Endodermal cell (in vitro differentiated cells): ENCODE measurements around the gene CDKN1A. TPM values are rescaled to one million over a fixed set of nuclear protein-coding genes. Genes with fewer than 3 reads are reported as not detected.

Source experiments
- DNase-seq: peaks from one replicate; pipeline ENCODE4 v3.0.0-alpha.2; 2017
- H3K27ac ChIP-seq: 2 replicates; pipeline ENCODE4 v1.5.1; 2013; ENCODE audit warnings: mild to moderate bottlenecking, low read depth, low read length, moderate library complexity
- H3K27me3 ChIP-seq: 2 replicates; pipeline ENCODE4 v1.6.1; 2013; ENCODE audit warnings: mild to moderate bottlenecking, low read length, moderate library complexity; ENCODE audit not compliant: insufficient read depth, control insufficient read depth, poor library complexity, severe bottlenecking
- H3K36me3 ChIP-seq: 2 replicates; pipeline ENCODE4 v1.7.0; 2013; ENCODE audit warnings: mild to moderate bottlenecking, low read length, moderate library complexity; ENCODE audit not compliant: control insufficient read depth, insufficient read depth
- H3K4me1 ChIP-seq: one replicate; pipeline ENCODE4 v1.7.0; 2013; ENCODE audit warnings: low read length; ENCODE audit not compliant: control insufficient read depth, insufficient read depth
- H3K4me3 ChIP-seq: 2 replicates; pipeline ENCODE4 v1.5.1; 2013; ENCODE audit warnings: mild to moderate bottlenecking, low read length, moderate library complexity
- H3K9ac ChIP-seq: 2 replicates; pipeline ENCODE4 v1.6.1; 2013; ENCODE audit warnings: mild to moderate bottlenecking, low read length, moderate library complexity; ENCODE audit not compliant: poor library complexity, severe bottlenecking; ENCODE audit errors: extremely low read depth
- H3K9me3 ChIP-seq: 2 replicates; pipeline ENCODE4 v1.6.1; 2013; ENCODE audit warnings: mild to moderate bottlenecking, low read length, moderate library complexity; ENCODE audit not compliant: control insufficient read depth
- H3K27ac Mint-ChIP-seq: 2 replicates; pipeline ENCODE4 v1.8.0; 2020; ENCODE audit warnings: mixed read lengths
- H3K27me3 Mint-ChIP-seq: 2 replicates; pipeline ENCODE4 v1.8.0; 2021; ENCODE audit warnings: mild to moderate bottlenecking, mixed read lengths; ENCODE audit not compliant: insufficient read depth
- H3K36me3 Mint-ChIP-seq: 2 replicates; pipeline ENCODE4 v1.8.0; 2020; ENCODE audit warnings: low read depth, mixed read lengths
- H3K4me1 Mint-ChIP-seq: 2 replicates; pipeline ENCODE4 v1.8.0; 2020; ENCODE audit warnings: mixed read lengths
- H3K4me3 Mint-ChIP-seq: 2 replicates; pipeline ENCODE4 v1.8.0; 2020; ENCODE audit warnings: mild to moderate bottlenecking, moderate library complexity, mixed read lengths
- H3K9me3 Mint-ChIP-seq: 2 replicates; pipeline ENCODE4 v1.8.0; 2020; ENCODE audit warnings: mild to moderate bottlenecking, mixed read lengths
- WGBS, 2 experiments: methylation state at CpG; one replicate each; pipeline versions ENCODE4 v1.1.5 to v1.1.7; 2013; ENCODE audit warnings: missing lambda C conversion rate in 2 of 2, mixed read lengths in 1 of 2; ENCODE audit not compliant: insufficient coverage in 1 of 2, insufficient read length in 1 of 2; 5-methylcytosine and 5-hydroxymethylcytosine counted together
- total RNA-seq, 2 donors: library from RNA; stranded (reverse); fragmentation: NEBNext Ultra II Directional in 1 of 2; extraction: Animal tissue kit (Norgen Biotek cat#: 25700) in 1 of 2; gene quantifications; 2 replicates in 1 of 2; 3 replicates in 1 of 2; pipeline ENCODE4 v1.2.1, GENCODE V29; 2021
- TF ChIP-seq, protein P1 (sequence below): fragments of 200-600 bp; sonication (generic); conservative IDR thresholded peaks from 2 replicates; pipeline ENCODE4 v1.5.0; 2021; ENCODE audit warnings: antibody characterized with exemption, mild to moderate bottlenecking

The CDKN1A gene
- total RNA-seq, 2 donors from 2014 or later: 1.9 to 3.7 TPM

DNA sequence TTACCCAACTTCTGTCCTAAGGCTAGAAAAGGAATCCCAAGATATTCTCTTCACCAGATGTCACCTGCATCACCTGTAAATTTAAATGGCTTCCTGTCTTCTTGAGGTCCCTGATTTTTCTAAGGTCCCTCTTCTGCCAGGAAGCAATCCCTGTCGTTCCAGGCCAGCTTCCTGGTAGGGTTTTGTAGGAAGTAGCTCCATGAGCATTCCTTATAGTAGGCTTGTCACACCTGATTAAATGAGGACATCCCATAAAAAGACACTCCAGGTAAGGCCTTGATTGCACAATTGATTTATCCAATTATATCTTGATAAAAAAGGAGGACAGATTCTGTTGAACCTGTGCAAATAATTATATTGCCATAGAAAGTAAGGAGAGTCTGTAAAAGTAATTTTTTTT lies 27.8 kb downstream of the CDKN1A start:
- no peaks in the 10 kb centered on the region for H3K27me3 ChIP-seq
- H3K4me1 ChIP-seq: peaks cover 6% of the 10 kb centered on the region
- DNase-seq: no peak
- Mint-ChIP-seq H3K27ac (no peak overlapping the region), H3K4me3 (no peak overlapping the region), H3K9me3 (no peaks in the 10 kb centered on the region), H3K36me3 (no peaks in the 10 kb centered on the region), H3K4me1 (peaks cover 5% of the 10 kb centered on the region), H3K27me3 (peaks cover 4% of the 10 kb centered on the region)
- TF ChIP-seq, protein P1, sequence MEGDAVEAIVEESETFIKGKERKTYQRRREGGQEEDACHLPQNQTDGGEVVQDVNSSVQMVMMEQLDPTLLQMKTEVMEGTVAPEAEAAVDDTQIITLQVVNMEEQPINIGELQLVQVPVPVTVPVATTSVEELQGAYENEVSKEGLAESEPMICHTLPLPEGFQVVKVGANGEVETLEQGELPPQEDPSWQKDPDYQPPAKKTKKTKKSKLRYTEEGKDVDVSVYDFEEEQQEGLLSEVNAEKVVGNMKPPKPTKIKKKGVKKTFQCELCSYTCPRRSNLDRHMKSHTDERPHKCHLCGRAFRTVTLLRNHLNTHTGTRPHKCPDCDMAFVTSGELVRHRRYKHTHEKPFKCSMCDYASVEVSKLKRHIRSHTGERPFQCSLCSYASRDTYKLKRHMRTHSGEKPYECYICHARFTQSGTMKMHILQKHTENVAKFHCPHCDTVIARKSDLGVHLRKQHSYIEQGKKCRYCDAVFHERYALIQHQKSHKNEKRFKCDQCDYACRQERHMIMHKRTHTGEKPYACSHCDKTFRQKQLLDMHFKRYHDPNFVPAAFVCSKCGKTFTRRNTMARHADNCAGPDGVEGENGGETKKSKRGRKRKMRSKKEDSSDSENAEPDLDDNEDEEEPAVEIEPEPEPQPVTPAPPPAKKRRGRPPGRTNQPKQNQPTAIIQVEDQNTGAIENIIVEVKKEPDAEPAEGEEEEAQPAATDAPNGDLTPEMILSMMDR: no peak
- no peak overlapping the region for H3K27ac ChIP-seq
- H3K9ac ChIP-seq: no peak overlapping the region
- no peaks in the 10 kb centered on the region for H3K36me3 ChIP-seq
- H3K9me3 ChIP-seq: no peaks in the 10 kb centered on the region
- H3K4me3 ChIP-seq: no peak overlapping the region
- 83 to 96% methylated on average over 1 of the region's 1 CpG for WGBS, 2 experiments

DNA sequence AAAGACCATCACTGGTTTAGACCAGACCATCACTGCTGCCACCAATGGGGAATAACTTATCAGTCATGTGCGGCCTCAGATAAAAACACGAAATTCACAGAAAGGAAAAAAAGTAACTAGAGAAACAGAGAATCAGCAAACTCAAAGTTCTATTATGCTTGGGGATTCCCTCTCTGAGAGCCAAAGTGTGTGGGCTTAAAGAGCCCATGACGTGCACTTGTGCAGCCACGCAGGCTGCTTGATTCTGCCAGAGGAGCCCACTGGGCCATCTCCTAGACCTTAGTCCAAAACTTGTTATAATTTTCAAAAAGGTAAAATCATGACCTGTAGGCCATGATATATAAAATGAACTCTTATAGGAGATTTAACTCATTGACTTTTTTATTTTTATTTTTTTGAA lies 34.3 kb downstream of the CDKN1A start:
- Histone ChIP-seq H3K27ac (no peak overlapping the region), H3K27me3 (no peaks in the 10 kb centered on the region), H3K4me1 (no peaks in the 10 kb centered on the region), H3K9ac (no peak overlapping the region), H3K36me3 (no peaks in the 10 kb centered on the region), H3K4me3 (no peak overlapping the region), H3K9me3 (no peaks in the 10 kb centered on the region)
- no peaks in the 10 kb centered on the region for H3K4me1 Mint-ChIP-seq
- peak; percentile 22 for DNase-seq
- TF ChIP-seq, protein P1: no peak
- 92 to 93% methylated on average over 3 to 4 of the region's 4 CpGs for WGBS, 2 experiments
- no peaks in the 10 kb centered on the region for H3K9me3 Mint-ChIP-seq
- no peak overlapping the region for H3K27ac Mint-ChIP-seq
- no peaks in the 10 kb centered on the region for H3K27me3 Mint-ChIP-seq
- no peaks in the 10 kb centered on the region for H3K36me3 Mint-ChIP-seq
- no peak overlapping the region for H3K4me3 Mint-ChIP-seq

DNA sequence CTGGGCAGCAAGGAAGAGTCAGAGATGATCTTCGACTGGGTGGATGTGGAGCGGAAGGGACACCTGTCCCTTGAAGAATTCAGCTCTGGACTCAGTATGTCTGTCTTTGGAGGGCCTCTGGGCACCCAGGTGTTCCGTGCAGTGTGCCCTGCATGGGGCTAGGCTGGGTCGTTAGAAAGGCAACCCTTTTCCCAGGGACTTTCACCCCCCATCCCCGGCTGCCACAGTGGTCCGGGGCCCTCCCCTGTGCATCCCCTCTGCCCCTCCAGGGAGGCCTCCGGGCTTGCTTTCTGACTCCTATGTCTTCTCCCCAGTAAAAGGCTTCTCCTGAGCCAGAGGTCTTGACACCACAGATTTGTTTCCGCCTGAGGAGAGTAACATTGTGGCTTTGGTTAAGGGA lies 35.3 kb downstream of the CDKN1A start:
- Histone ChIP-seq H3K9ac (no peak overlapping the region), H3K9me3 (no peaks in the 10 kb centered on the region), H3K4me1 (no peaks in the 10 kb centered on the region), H3K27ac (no peak overlapping the region), H3K27me3 (no peaks in the 10 kb centered on the region), H3K36me3 (no peaks in the 10 kb centered on the region), H3K4me3 (no peak overlapping the region)
- no peaks in the 10 kb centered on the region for H3K9me3 Mint-ChIP-seq
- no peaks in the 10 kb centered on the region for H3K4me1 Mint-ChIP-seq
- no peak overlapping the region for H3K4me3 Mint-ChIP-seq
- TF ChIP-seq, protein P1: no peak
- no peaks in the 10 kb centered on the region for H3K27me3 Mint-ChIP-seq
- no peaks in the 10 kb centered on the region for H3K36me3 Mint-ChIP-seq
- 88 to 96% methylated on average over 8 of the region's 8 CpGs for WGBS, 2 experiments
- peak; percentile 41 for DNase-seq
- H3K27ac Mint-ChIP-seq: no peak overlapping the region
